GM10248 (cell line): ENCODE data around the gene OGT.

Experiments used
- CTCF ChIA-PET: fragments of 300-600 bp; sonication (Branson Sonifier 250); formaldehyde crosslinking; extraction: SDS; loops from one replicate; lab custom pipeline; 2021; ENCODE audit warnings: antibody characterized with exemption; lab: Yijun Ruan, JAX
- POLR2A ChIA-PET: fragments of 350-650 bp; sonication (Branson Sonifier 250); formaldehyde crosslinking; extraction: SDS; loops from one replicate; lab custom pipeline; 2020; ENCODE audit warnings: antibody characterized with exemption; lab: Yijun Ruan, JAX
- DNase-seq: peaks from one replicate; pipeline ENCODE4 v3.0.0; 2012; ENCODE audit errors: extremely low spot score
- CTCF ChIP-seq: IDR thresholded peaks from 2 replicates; pipeline ENCODE4 v1.5.1; 2012; ENCODE audit warnings: mild to moderate bottlenecking, low read depth; ENCODE audit errors: extremely low read depth, missing control alignments, control extremely low read depth

The OGT gene

GRCh38 chrX:71623714-71624113 lies 90.8 kb downstream of the OGT start:
- CTCF ChIA-PET = interaction anchor here (1.1 to 2.1 kb wide), 2 partner anchors 10 to 13 kb away, joined by 3 to 6 read pairs; no protein-coding TSS in a partner anchor
- no peak for TF ChIP-seq CTCF
- no peak for DNase-seq
- POLR2A ChIA-PET = no interaction called here

GRCh38 chrX:71625471-71625870 lies 92.6 kb downstream of the OGT start:
- TF ChIP-seq CTCF = no peak
- ChIA-PET POLR2A (no interaction called here), CTCF (interaction anchor here (1.0 to 2.1 kb wide), 2 partner anchors 8 to 22 kb away, joined by 3 to 6 read pairs; no protein-coding TSS in a partner anchor)
- no peak for DNase-seq
